AG10803 (cell line): Measurements from ENCODE around the gene KRT28.
A peak's percentile ranks its signal among the peaks of the same experiment; 100 is the strongest.

ENCODE experiments used
- DNase-seq: peaks from one replicate; pipeline ENCODE4 v3.0.0; 2010; ENCODE audit warnings: low read depth
- H3K4me3 ChIP-seq: 2 replicates; pipeline ENCODE4 v1.5.1; 2011; ENCODE audit warnings: mild to moderate bottlenecking, low read length, control low read depth
- TF ChIP-seq, protein P1 (sequence below): conservative IDR thresholded peaks from 2 replicates; pipeline ENCODE4 v1.5.1; 2011; ENCODE audit warnings: mild to moderate bottlenecking, low read length, control low read depth, inconsistent platforms

Gene KRT28

DNA sequence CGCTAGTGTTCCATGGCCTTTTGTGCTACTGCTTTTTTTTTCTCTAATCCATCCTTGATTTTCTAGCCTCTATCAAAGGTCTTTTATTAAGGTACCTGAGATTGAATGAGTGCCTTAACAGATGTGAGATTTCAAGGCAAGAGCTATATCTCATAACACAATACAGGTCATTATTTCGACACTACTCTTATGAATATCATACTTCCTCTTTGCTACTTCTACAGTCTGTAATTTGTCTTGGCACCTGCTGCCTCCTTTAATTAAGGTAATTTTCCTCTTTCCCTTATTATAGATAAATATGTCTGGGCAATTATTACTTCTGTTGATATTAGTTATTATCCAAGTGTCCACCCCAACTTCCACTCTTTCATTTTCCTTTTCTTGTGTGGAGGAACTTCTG, 5.3 kb downstream of the KRT28 start:
- DNase-seq: no peak
- TF ChIP-seq, protein P1, sequence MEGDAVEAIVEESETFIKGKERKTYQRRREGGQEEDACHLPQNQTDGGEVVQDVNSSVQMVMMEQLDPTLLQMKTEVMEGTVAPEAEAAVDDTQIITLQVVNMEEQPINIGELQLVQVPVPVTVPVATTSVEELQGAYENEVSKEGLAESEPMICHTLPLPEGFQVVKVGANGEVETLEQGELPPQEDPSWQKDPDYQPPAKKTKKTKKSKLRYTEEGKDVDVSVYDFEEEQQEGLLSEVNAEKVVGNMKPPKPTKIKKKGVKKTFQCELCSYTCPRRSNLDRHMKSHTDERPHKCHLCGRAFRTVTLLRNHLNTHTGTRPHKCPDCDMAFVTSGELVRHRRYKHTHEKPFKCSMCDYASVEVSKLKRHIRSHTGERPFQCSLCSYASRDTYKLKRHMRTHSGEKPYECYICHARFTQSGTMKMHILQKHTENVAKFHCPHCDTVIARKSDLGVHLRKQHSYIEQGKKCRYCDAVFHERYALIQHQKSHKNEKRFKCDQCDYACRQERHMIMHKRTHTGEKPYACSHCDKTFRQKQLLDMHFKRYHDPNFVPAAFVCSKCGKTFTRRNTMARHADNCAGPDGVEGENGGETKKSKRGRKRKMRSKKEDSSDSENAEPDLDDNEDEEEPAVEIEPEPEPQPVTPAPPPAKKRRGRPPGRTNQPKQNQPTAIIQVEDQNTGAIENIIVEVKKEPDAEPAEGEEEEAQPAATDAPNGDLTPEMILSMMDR: no peak

DNA sequence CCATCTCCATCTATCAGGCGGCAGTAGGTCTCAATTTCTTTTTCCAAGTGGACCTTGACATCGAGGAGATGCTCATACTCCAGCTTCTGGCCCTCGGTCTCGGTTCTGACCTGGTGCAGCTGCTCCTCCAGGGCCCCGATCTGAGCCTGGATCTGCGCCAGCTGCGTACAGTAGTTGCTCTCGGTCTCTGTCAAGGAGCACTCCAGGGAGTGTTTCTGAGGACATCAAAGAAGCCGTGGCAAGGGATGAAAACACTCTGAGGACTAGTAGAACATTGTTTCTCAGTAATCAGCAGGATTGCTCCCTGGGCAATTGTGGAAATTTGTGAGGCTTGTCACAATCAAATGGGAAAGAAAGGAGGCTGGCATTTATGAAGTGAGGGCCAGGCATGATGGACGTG, 5.9 kb downstream of the KRT28 start:
- TF ChIP-seq, protein P1: no peak

More for the DNA sequence above, 5.3 kb downstream of the KRT28 start:
- no peak overlapping the region for H3K4me3 ChIP-seq

DNA sequence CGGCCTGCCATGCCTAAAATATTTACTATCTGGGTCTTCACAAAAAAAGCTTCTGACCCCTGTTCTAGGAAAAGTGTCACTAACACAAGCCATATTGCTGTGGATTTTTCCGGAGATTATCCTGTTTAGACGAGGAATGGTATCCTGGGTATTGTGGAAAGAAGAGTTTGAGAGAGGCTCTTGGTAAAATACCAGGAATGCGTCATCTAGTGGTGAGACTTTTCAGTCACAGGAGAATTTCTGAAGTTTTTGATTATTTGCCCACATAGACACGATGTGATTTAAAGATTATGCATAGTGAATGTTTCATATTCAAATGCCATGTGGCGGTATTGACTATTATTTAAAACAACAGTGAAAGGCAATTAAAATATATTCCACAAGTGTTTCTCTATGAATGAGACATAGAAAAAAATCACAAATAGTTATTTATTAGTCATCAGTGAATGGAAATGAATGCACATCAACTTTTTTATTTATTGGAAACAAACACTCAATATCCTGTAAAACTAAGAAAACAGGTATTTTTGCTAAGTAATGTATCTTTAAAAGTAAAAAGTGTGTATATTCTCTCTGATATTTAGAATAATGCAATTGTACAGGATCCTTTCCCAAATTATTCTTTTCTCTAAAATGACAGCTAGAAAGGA, 7.8 kb downstream of the KRT28 start:
- peak; percentile 53 for DNase-seq
- TF ChIP-seq, protein P1: peak; percentile 77
- no peak overlapping the region for H3K4me3 ChIP-seq

More for the DNA sequence above, 5.9 kb downstream of the KRT28 start:
- H3K4me3 ChIP-seq: no peak overlapping the region
- no peak for DNase-seq

DNA sequence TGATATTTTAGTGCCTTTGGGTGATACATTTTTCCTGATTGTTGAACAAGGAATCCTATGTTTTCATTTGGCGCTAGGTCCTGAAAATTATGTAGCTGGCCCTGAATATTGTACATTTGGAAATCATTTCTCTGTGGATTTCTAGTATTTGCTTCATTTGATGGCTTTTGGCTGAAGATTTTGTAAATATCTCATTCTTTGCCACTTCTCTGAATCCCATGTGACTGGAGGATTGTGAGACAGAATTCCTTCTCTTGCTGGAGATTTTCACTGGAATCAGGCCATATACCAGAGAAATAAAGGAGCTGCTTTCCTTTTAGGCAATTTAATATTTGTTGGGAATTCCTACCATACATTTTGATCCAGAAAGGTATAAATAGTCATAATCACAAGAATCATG, 8.6 kb downstream of the KRT28 start:
- TF ChIP-seq, protein P1: no peak
- DNase-seq: peak; percentile 62
- no peak overlapping the region for H3K4me3 ChIP-seq

DNA sequence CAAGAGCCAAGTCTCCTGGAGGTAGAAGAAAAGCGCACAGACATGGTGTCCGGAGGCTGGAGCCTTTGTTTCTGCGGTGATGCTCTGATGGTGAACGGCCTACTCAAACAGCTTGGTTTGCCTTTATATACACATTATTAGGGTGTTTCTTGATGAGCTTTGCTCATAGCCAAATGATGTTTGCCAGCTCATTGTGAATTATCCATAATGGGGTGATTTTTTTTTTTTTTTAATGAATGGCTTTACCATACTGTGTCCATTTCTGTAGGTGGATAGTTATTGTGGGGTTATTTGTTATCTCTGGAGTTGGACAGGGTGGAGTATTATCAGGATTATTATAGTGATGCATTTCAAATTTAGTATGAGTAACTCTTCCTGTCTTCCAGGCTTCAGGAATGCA, 17.3 kb downstream of the KRT28 start, which contains the start of gene KRT27:
KRT27 (minus strand) TSS at position 101 of the 400 bp plus-strand sequence; CDS start at position 44, 57 bp downstream.
- no peak within 1 kb of the TSS for H3K4me3 ChIP-seq
- no peak for DNase-seq
- TF ChIP-seq, protein P1: no peak

DNA sequence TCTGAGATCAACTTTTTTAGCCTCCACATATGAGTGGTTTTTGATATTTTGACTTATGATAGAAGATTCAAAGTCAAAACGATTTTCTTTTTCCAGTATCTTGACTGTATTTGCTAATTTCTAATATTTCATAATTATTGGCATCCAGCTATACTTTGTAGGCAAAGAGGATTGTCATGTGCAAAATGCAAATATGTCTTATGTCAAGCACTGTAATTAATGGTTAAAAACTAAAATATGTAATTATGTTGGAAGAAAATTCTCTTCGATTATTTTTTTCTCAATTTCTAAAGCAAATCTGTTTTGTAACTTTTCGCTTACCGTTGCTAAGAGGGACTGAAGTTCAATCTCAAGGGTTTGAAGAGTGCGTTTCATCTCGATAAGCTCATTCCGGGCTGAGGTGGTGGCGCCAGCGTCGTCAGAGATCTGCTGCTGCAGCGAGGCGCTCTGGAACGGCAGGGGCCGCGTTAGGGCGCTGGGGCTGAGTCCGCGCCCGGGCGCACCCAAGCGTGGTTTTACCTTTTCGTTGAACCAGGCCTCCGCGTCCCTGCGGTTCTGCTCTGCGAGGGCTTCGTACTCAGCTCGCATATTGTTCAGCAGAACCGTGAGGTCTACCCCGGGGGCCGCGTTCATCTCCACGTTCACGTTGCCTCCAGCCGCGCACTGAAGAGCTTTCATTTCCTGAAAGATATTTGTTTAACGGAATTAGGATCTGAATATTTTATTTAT, 20.4 kb downstream of the KRT28 start:
- peak; percentile 1 for DNase-seq
- TF ChIP-seq, protein P1: no peak
- H3K4me3 ChIP-seq: peak overlapping the region; percentile 18; the same call in 1 of the 2 replicates

DNA sequence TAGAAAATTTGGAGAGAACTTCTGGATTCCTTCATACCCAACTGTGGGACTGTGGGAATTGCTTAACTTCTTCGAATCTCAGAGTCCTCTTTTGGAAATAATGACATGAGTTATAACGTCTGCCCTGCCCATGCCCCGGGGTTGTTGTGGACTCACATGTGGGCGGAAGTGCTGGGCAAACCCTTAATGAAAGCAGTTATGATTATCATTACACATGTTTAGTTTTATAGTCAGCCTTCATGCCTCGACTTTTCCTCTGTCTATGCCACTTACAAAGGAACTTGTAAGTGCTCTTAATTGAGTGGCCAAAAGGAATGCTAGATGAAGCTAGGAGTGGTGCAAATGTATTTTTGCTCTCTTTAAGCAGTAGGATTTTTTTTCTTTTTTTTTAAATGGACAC, 21.3 kb downstream of the KRT28 start:
- no peak overlapping the region for H3K4me3 ChIP-seq
- no peak for DNase-seq
- TF ChIP-seq, protein P1: no peak
